Fibroblast of lung (primary cell): ENCODE measurements around the gene ADAP1. TPM values are rescaled to one million over a fixed set of nuclear protein-coding genes. Genes with fewer than 3 reads are reported as not detected.

Source experiments
- DNase-seq, 2 donors: peaks; one replicate each; pipeline versions ENCODE4 v3.0.0 to v3.0.0-alpha.2; 2010; ENCODE audit warnings: low read depth in 2 of 2
- H2AFZ ChIP-seq: 2 replicates; pipeline ENCODE4 v1.5.1; 2012; ENCODE audit warnings: low read length, control low read depth, inconsistent platforms
- H3K27ac ChIP-seq: 2 replicates; pipeline ENCODE4 v1.5.1; 2011; ENCODE audit warnings: low read length, control low read depth; ENCODE audit not compliant: insufficient read depth
- H3K27me3 ChIP-seq: 2 replicates; pipeline ENCODE4 v1.5.1; 2011; ENCODE audit warnings: mild to moderate bottlenecking, low read length; ENCODE audit not compliant: control insufficient read depth, insufficient read depth
- H3K36me3 ChIP-seq: 2 replicates; pipeline ENCODE4 v1.5.1; 2011; ENCODE audit warnings: low read length; ENCODE audit not compliant: control insufficient read depth, insufficient read depth
- H3K4me1 ChIP-seq: 2 replicates; pipeline ENCODE4 v1.5.1; 2011; ENCODE audit warnings: low read length; ENCODE audit not compliant: control insufficient read depth, insufficient read depth; ENCODE audit errors: extremely low read depth
- H3K4me2 ChIP-seq: 2 replicates; pipeline ENCODE4 v1.5.1; 2011; ENCODE audit warnings: low read length, control low read depth; ENCODE audit not compliant: insufficient read depth; ENCODE audit errors: extremely low read depth
- H3K4me3 ChIP-seq, 4 experiments: fragments of 200-600 bp in 1 of 4; sonication (generic) in 1 of 4; replicated peaks in 1 of 4; 2 replicates each; pipeline ENCODE4 v1.5.1; 2011 to 2016; ENCODE audit warnings: low read length in 4 of 4, low read depth in 3 of 4, mild to moderate bottlenecking in 3 of 4, control low read depth in 2 of 4, inconsistent platforms in 1 of 4, mixed read lengths in 1 of 4; ENCODE audit not compliant: insufficient read depth in 1 of 4; ENCODE audit errors: control extremely low read depth in 1 of 4
- H3K79me2 ChIP-seq: 2 replicates; pipeline ENCODE4 v1.5.1; 2012; ENCODE audit warnings: mild to moderate bottlenecking, low read length, inconsistent platforms; ENCODE audit not compliant: control insufficient read depth, insufficient read depth
- H3K9ac ChIP-seq: 2 replicates; pipeline ENCODE4 v1.5.1; 2011; ENCODE audit warnings: mild to moderate bottlenecking, low read length, control low read depth; ENCODE audit not compliant: insufficient read depth
- H3K9me3 ChIP-seq: 2 replicates; pipeline ENCODE4 v1.5.1; 2012; ENCODE audit warnings: low read depth, low read length; ENCODE audit not compliant: control insufficient read depth, insufficient read depth
- H4K20me1 ChIP-seq: 2 replicates; pipeline ENCODE4 v1.5.1; 2011; ENCODE audit warnings: low read length; ENCODE audit not compliant: control insufficient read depth, insufficient read depth; ENCODE audit errors: extremely low read depth
- CTCF ChIP-seq, 2 donors: IDR thresholded peaks in 1 of 2; conservative IDR thresholded peaks in 1 of 2; 1 replicate in 1 of 2; 2 replicates in 1 of 2; pipeline ENCODE4 v1.5.1; 2011 to 2012; ENCODE audit warnings: low read length in 2 of 2, control low read depth in 1 of 2, inconsistent platforms in 1 of 2, low read depth in 1 of 2, mild to moderate bottlenecking in 1 of 2
- EZH2 ChIP-seq: IDR thresholded peaks from 2 replicates; pipeline ENCODE4 v1.5.1; 2012; ENCODE audit warnings: low read length, control low read depth, mild to moderate bottlenecking; ENCODE audit errors: missing control alignments
- polyA plus RNA-seq, 2 donors: library from polyadenylated mRNA; depleted of rRNA in 1 of 2; stranded (reverse) in 1 of 2; unstranded in 1 of 2; fragments of >200 nt; gene quantifications; 2 replicates each; pipeline ENCODE4 v1.2.1, GENCODE V29; 2011 to 2012; ENCODE audit warnings: missing spikeins in 1 of 2
- total RNA-seq: library from RNA; depleted of rRNA; stranded (reverse); fragments of >200 nt; gene quantifications from 2 replicates; pipeline ENCODE4 v1.2.1, GENCODE V29; 2014

The ADAP1 gene
- total and polyA plus RNA-seq, 2 donors (not counting 1 experiment from before 2014, with no cell fraction given), result 1.1 to 2.3 TPM

- Histone ChIP-seq H3K4me3 (no peak overlapping the region), H3K27ac (no peak overlapping the region), H4K20me1 (no peaks in the 10 kb centered on the region), H3K9me3 (no peaks in the 10 kb centered on the region), H3K27me3 (no peaks in the 10 kb centered on the region), H3K4me1 (no peaks in the 10 kb centered on the region), H3K9ac (no peak overlapping the region), H3K79me2 (no peaks in the 10 kb centered on the region), H2AFZ (no peak overlapping the region), H3K4me2 (no peak overlapping the region), H3K36me3 (no peaks in the 10 kb centered on the region)
- TF ChIP-seq CTCF (conservative IDR thresholded peaks at IDR 0.05 in 1 of 2, IDR thresholded peaks at IDR 0.05 in 1 of 2; ENCODE audit: low read depth in 1 of 2, low read length in 2 of 2) (no peak), EZH2 (no peak)
- no peak for DNase-seq
Observed at GRCh38 chr7:915291-916218, 38.9 kb downstream of the ADAP1 start.

- no peaks in the 10 kb centered on the region for H3K27me3 ChIP-seq
- H3K9ac ChIP-seq, result no peak overlapping the region
- DNase-seq, result no peak
- no peaks in the 10 kb centered on the region for H3K79me2 ChIP-seq
- H3K4me1 ChIP-seq, result no peaks in the 10 kb centered on the region
- H3K27ac ChIP-seq, result no peak overlapping the region
- H3K4me2 ChIP-seq, result no peak overlapping the region
- H3K36me3 ChIP-seq, result no peaks in the 10 kb centered on the region
- H3K9me3 ChIP-seq, result no peaks in the 10 kb centered on the region
- TF ChIP-seq EZH2 (no peak), CTCF (conservative IDR thresholded peaks at IDR 0.05 in 1 of 2, IDR thresholded peaks at IDR 0.05 in 1 of 2; ENCODE audit: low read depth in 1 of 2, low read length in 2 of 2) (no peak)
- no peaks in the 10 kb centered on the region for H4K20me1 ChIP-seq
- no peak overlapping the region for H3K4me3 ChIP-seq
- H2AFZ ChIP-seq, result no peak overlapping the region
Observed at GRCh38 chr7:914521-915194, 39.8 kb downstream of the ADAP1 start.

GRCh38 chr7:913736-914520, 40.6 kb downstream of the ADAP1 start:
- Histone ChIP-seq H4K20me1 (no peaks in the 10 kb centered on the region), H3K79me2 (no peaks in the 10 kb centered on the region), H2AFZ (no peak overlapping the region), H3K4me3 (no peak overlapping the region), H3K27me3 (no peaks in the 10 kb centered on the region), H3K9ac (no peak overlapping the region), H3K9me3 (no peaks in the 10 kb centered on the region), H3K36me3 (no peaks in the 10 kb centered on the region), H3K4me1 (no peaks in the 10 kb centered on the region), H3K27ac (no peak overlapping the region), H3K4me2 (no peak overlapping the region)
- DNase-seq, result no peak
- TF ChIP-seq CTCF (conservative IDR thresholded peaks at IDR 0.05 in 1 of 2, IDR thresholded peaks at IDR 0.05 in 1 of 2; ENCODE audit: low read depth in 1 of 2, low read length in 2 of 2), result no peak
- TF ChIP-seq EZH2, result no peak
